ENCODE data around the gene RUNX2. TPM values are rescaled to one million over a fixed set of nuclear protein-coding genes. Genes with fewer than 3 reads are reported as not detected.

RUNX2 gene
- total RNA-seq, 4 donors from 2014 or later = 0.26 to 6.2 (median 2.1) TPM

- H3K27ac ChIP-seq = no peak overlapping the region
- no peak for DNase-seq
- peaks cover 0 to 3% of the 10 kb centered on the region in 2 donors for H3K4me1 ChIP-seq
- TF ChIP-seq CTCF (IDR thresholded peaks at IDR 0.05) (no peak), POLR2A (IDR thresholded peaks at IDR 0.05) (no peak)
- intact Hi-C loops (cut with DNase I; ENCODE audit: low total_unique reads) = no loop called here
- H3K36me3 ChIP-seq = peaks cover 0 to 4% of the 10 kb centered on the region in 2 donors
- no peaks in the 10 kb centered on the region for H3K9me3 ChIP-seq
- no peak overlapping the region for H3K4me3 ChIP-seq
- peaks cover 0 to 4% of the 10 kb centered on the region in 2 donors for H3K27me3 ChIP-seq
Measured at GRCh38 chr6:45428727-45429126, 100.6 kb downstream of the RUNX2 start.

- Histone ChIP-seq H3K36me3 (peaks cover 0 to 4% of the 10 kb centered on the region in 2 donors), H3K27me3 (no peaks in the 10 kb centered on the region)
- no peak for DNase-seq
Measured at GRCh38 chr6:45430590-45431202, 102.6 kb downstream of the RUNX2 start.

GRCh38 chr6:45431317-45432065 is 103.4 kb downstream of the RUNX2 start:
- TF ChIP-seq POLR2A (IDR thresholded peaks at IDR 0.05) (no peak), CTCF (IDR thresholded peaks at IDR 0.05) (no peak)
- Histone ChIP-seq H3K36me3 (peaks cover 0 to 4% of the 10 kb centered on the region in 2 donors), H3K4me3 (no peak overlapping the region), H3K27me3 (no peaks in the 10 kb centered on the region), H3K9me3 (no peaks in the 10 kb centered on the region), H3K4me1 (no peaks in the 10 kb centered on the region), H3K27ac (no peak overlapping the region)
- no peak for DNase-seq
- intact Hi-C loops (cut with DNase I; ENCODE audit: low total_unique reads) = no loop called here

More at GRCh38 chr6:45430590-45431202, 102.6 kb downstream of the RUNX2 start:
- Histone ChIP-seq H3K4me1 (no peaks in the 10 kb centered on the region), H3K4me3 (no peak overlapping the region), H3K27ac (no peak overlapping the region), H3K9me3 (no peaks in the 10 kb centered on the region)
- no peak for TF ChIP-seq CTCF (IDR thresholded peaks at IDR 0.05)
- no peak for TF ChIP-seq POLR2A (IDR thresholded peaks at IDR 0.05)
- intact Hi-C loops (cut with DNase I; ENCODE audit: low total_unique reads) = no loop called here

- H3K9me3 ChIP-seq = no peaks in the 10 kb centered on the region
- no peak overlapping the region for H3K27ac ChIP-seq
- TF ChIP-seq CTCF (IDR thresholded peaks at IDR 0.05) = no peak
- TF ChIP-seq POLR2A (IDR thresholded peaks at IDR 0.05) = no peak
- no peaks in the 10 kb centered on the region for H3K27me3 ChIP-seq
- no peak overlapping the region for H3K4me3 ChIP-seq
- no peaks in the 10 kb centered on the region for H3K4me1 ChIP-seq
- DNase-seq = no peak
- intact Hi-C loops (cut with DNase I; ENCODE audit: low total_unique reads) = no loop called here
- no peaks in the 10 kb centered on the region for H3K36me3 ChIP-seq
Measured at GRCh38 chr6:45432977-45433376, 104.8 kb downstream of the RUNX2 start.

Data from uterus (tissue), 4 donors.